Transverse colon (tissue), 4 donors: ENCODE measurements around the gene MUC4. TPM values are rescaled to one million over a fixed set of nuclear protein-coding genes. Genes with fewer than 3 reads are reported as not detected.

Experiments
- DNase-seq: peaks from one replicate; pipeline ENCODE4 v3.0.0-alpha.2; 2019
- H3K27ac ChIP-seq, 4 donors: fragments of 200-600 bp; sonication (generic); 2 replicates each; pipeline ENCODE4 v1.5.1; 2016 to 2018; ENCODE audit warnings: inconsistent platforms in 4 of 4
- H3K27me3 ChIP-seq: fragments of 200-600 bp; sonication (generic); 2 replicates; pipeline ENCODE4 v1.5.1; 2017; ENCODE audit warnings: inconsistent platforms
- H3K36me3 ChIP-seq, 4 donors: fragments of 200-600 bp; sonication (generic); 2 replicates each; pipeline ENCODE4 v1.5.1; 2017 to 2019; ENCODE audit warnings: inconsistent platforms in 4 of 4
- H3K4me1 ChIP-seq, 4 donors: fragments of 200-600 bp; sonication (generic); 2 replicates each; pipeline ENCODE4 v1.5.1; 2017 to 2020; ENCODE audit warnings: inconsistent platforms in 4 of 4
- H3K4me3 ChIP-seq, 4 donors: fragments of 200-600 bp; sonication (generic); 1 replicate in 1 of 4; 2 replicates in 3 of 4; pipeline versions ENCODE4 v1.5.1 to v1.6.1; 2017 to 2019; ENCODE audit warnings: inconsistent platforms in 4 of 4
- H3K9me3 ChIP-seq, 2 donors: fragments of 200-600 bp; sonication (generic); 2 replicates each; pipeline ENCODE4 v1.5.1; 2017 to 2019; ENCODE audit warnings: inconsistent platforms in 2 of 2
- CTCF ChIP-seq, 5 experiments: fragments of 200-600 bp in 3 of 5; fragments of 450-650 bp in 2 of 5; sonication (generic) in 3 of 5; IDR thresholded peaks; 1 replicate in 2 of 5; 2 replicates in 3 of 5; pipeline ENCODE4 v1.5.1; 2016 to 2017; ENCODE audit warnings: antibody characterized with exemption in 5 of 5, inconsistent platforms in 3 of 5, mild to moderate bottlenecking in 2 of 5, moderate library complexity in 1 of 5
- EP300 ChIP-seq: sonication (generic); formaldehyde crosslinking; IDR thresholded peaks from one replicate; pipeline ENCODE4 v1.6.1; 2017; ENCODE audit warnings: antibody characterized with exemption, low read depth
- POLR2A ChIP-seq: fragments of 450-650 bp; IDR thresholded peaks from one replicate; pipeline ENCODE4 v1.6.1; 2016; ENCODE audit warnings: antibody characterized with exemption, mild to moderate bottlenecking, moderate library complexity
- POLR2AphosphoS5 ChIP-seq, 3 donors: sonication (generic); formaldehyde crosslinking; IDR thresholded peaks; one replicate each; pipeline ENCODE4 v1.6.1; 2016; ENCODE audit warnings: antibody characterized with exemption in 3 of 3
- WGBS, 2 donors: methylation state at CpG; one replicate each; pipeline ENCODE4 v1.1.5; 2018; ENCODE audit warnings: low coverage in 1 of 2; 5-methylcytosine and 5-hydroxymethylcytosine counted together
- in situ Hi-C, 4 donors: fragments of 200-750 bp; cut with MboI; loops; one replicate each; pipeline versions ENCODE4 v1.15.0 to v1.15.1; 2017; ENCODE audit warnings: low sequenced_read_pairs in 3 of 4, low pct_ligation_motif_present in 1 of 4, low pct_unique_long_range_greater_than_20kb in 1 of 4
- intact Hi-C: fragments of 100-400 bp; cut with DNase I; formaldehyde crosslinking; loops from one replicate; pipeline ENCODE4 v1.15.1; 2023; ENCODE audit warnings: low total_unique reads
- small RNA-seq, 4 donors: library from RNA; depleted of rRNA; stranded (forward); fragments of <200 nt; gene quantifications; one replicate each; pipeline ENCODE3, GENCODE V24; 2016
- total RNA-seq, 4 donors: library from RNA; depleted of rRNA; stranded (reverse); fragments of >200 nt; gene quantifications; one replicate each; pipeline ENCODE4 v1.1.0, GENCODE V29; 2016

Gene MUC4
- total RNA-seq, 4 donors from 2014 or later = 111 to 354 (median 170) TPM

- Histone ChIP-seq H3K9me3 (no peaks in the 10 kb centered on the region), H3K27me3 (no peaks in the 10 kb centered on the region), H3K4me3 (no peak overlapping the region), H3K4me1 (no peaks in the 10 kb centered on the region), H3K27ac (no peak overlapping the region), H3K36me3 (peaks cover 0 to 8% (median 0%) of the 10 kb centered on the region in 4 donors)
- intact Hi-C loops = no loop called here
- WGBS, 2 donors = 88 to 92% methylated on average over 2 of the region's 2 CpGs
- TF ChIP-seq EP300 (no peak), POLR2A (no peak), CTCF (IDR thresholded peaks at IDR 0.05) (no peak), POLR2AphosphoS5 (IDR thresholded peaks at IDR 0.05) (peak in 1 of 3 donors; percentile 16)
- in situ Hi-C loops = no loop called here
- no peak for DNase-seq
Observed at GRCh38 chr3:195699388-195699771, 112.3 kb downstream of the MUC4 start.

GRCh38 chr3:195698647-195699387 lies 112.9 kb downstream of the MUC4 start:
- TF ChIP-seq CTCF (IDR thresholded peaks at IDR 0.05) (no peak), POLR2A (peak; percentile 10)
- in situ Hi-C loops = no loop called here

GRCh38 chr3:195698325-195698646 lies 113.4 kb downstream of the MUC4 start:
- TF ChIP-seq POLR2A = no peak
- no peak for TF ChIP-seq CTCF (IDR thresholded peaks at IDR 0.05)
- no peak for TF ChIP-seq POLR2AphosphoS5 (IDR thresholded peaks at IDR 0.05)
- no peak for TF ChIP-seq EP300
- Histone ChIP-seq H3K27ac (no peak overlapping the region), H3K9me3 (no peaks in the 10 kb centered on the region), H3K4me3 (no peak overlapping the region), H3K27me3 (no peaks in the 10 kb centered on the region), H3K4me1 (no peaks in the 10 kb centered on the region), H3K36me3 (peaks cover 0 to 19% (median 0%) of the 10 kb centered on the region in 4 donors)
- in situ Hi-C loops (no loop called here), intact Hi-C loops (no loop called here)
- WGBS, 2 donors = 60 to 90% methylated on average over 2 to 4 of the region's 4 CpGs
- no peak for DNase-seq

More at GRCh38 chr3:195698647-195699387, 112.9 kb downstream of the MUC4 start:
- H3K36me3 ChIP-seq = peaks cover 0 to 13% (median 0%) of the 10 kb centered on the region in 4 donors
- intact Hi-C loops = no loop called here
- H3K27me3 ChIP-seq = no peaks in the 10 kb centered on the region
- no peaks in the 10 kb centered on the region for H3K9me3 ChIP-seq
- no peak overlapping the region for H3K27ac ChIP-seq
- H3K4me3 ChIP-seq = no peak overlapping the region
- 65 to 83% methylated on average over 2 to 5 of the region's 5 CpGs for WGBS, 2 donors
- no peak for DNase-seq
- no peaks in the 10 kb centered on the region for H3K4me1 ChIP-seq

- 74 to 80% methylated on average over 11 of the region's 11 CpGs for WGBS, 2 donors
- Histone ChIP-seq H3K27ac (no peak overlapping the region), H3K9me3 (no peaks in the 10 kb centered on the region), H3K4me1 (no peaks in the 10 kb centered on the region), H3K27me3 (no peaks in the 10 kb centered on the region), H3K4me3 (no peak overlapping the region), H3K36me3 (peaks cover 0 to 23% (median 0%) of the 10 kb centered on the region in 4 donors)
- intact Hi-C loops = no loop called here
- TF ChIP-seq POLR2AphosphoS5 (IDR thresholded peaks at IDR 0.05) (no peak), EP300 (no peak), CTCF (IDR thresholded peaks at IDR 0.05) (no peak), POLR2A (no peak)
- no peak for DNase-seq
- in situ Hi-C loops = no loop called here
Observed at GRCh38 chr3:195697582-195698324, 114.0 kb downstream of the MUC4 start.

Small RNA genes within 50 kb of the gene (small RNA-seq; reads per million reads assigned to genes)
- 0 to 0.28 (median 0) reads per million in 4 donors for gene MIR570

Other genes starting within 250 kb of the MUC4 start
- 100 to 1,000 TPM in 1 of 4 donors, 10 to 100 TPM in 2, 1 to 10 TPM in 1; 3.4 to 118 (median 46.1) TPM for gene APOD, start 228.0 kb downstream of the MUC4 start, total RNA-seq
- 100 to 1,000 TPM in 3 of 4 donors, 10 to 100 TPM in 1; 65.9 to 321 (median 131) TPM for gene MUC20, start 91.0 kb downstream of the MUC4 start, total RNA-seq
- gene TNK2, start 96.6 kb upstream of the MUC4 start, total RNA-seq = 10 to 100 TPM; 19.1 to 74.1 (median 21.3) TPM